Stimulated activated CD8-positive, alpha-beta memory T cell treated with anti-CD3 and anti-CD28 coated beads, Interleukin-4, amount 100 ng/mL, for 48 hours (primary cell): Measurements from ENCODE around the gene NECTIN3.

Experiments used
- DNase-seq: peaks from one replicate; pipeline ENCODE4 v3.0.0-alpha.2; 2020

Gene NECTIN3, protein sequence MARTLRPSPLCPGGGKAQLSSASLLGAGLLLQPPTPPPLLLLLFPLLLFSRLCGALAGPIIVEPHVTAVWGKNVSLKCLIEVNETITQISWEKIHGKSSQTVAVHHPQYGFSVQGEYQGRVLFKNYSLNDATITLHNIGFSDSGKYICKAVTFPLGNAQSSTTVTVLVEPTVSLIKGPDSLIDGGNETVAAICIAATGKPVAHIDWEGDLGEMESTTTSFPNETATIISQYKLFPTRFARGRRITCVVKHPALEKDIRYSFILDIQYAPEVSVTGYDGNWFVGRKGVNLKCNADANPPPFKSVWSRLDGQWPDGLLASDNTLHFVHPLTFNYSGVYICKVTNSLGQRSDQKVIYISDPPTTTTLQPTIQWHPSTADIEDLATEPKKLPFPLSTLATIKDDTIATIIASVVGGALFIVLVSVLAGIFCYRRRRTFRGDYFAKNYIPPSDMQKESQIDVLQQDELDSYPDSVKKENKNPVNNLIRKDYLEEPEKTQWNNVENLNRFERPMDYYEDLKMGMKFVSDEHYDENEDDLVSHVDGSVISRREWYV

DNA sequence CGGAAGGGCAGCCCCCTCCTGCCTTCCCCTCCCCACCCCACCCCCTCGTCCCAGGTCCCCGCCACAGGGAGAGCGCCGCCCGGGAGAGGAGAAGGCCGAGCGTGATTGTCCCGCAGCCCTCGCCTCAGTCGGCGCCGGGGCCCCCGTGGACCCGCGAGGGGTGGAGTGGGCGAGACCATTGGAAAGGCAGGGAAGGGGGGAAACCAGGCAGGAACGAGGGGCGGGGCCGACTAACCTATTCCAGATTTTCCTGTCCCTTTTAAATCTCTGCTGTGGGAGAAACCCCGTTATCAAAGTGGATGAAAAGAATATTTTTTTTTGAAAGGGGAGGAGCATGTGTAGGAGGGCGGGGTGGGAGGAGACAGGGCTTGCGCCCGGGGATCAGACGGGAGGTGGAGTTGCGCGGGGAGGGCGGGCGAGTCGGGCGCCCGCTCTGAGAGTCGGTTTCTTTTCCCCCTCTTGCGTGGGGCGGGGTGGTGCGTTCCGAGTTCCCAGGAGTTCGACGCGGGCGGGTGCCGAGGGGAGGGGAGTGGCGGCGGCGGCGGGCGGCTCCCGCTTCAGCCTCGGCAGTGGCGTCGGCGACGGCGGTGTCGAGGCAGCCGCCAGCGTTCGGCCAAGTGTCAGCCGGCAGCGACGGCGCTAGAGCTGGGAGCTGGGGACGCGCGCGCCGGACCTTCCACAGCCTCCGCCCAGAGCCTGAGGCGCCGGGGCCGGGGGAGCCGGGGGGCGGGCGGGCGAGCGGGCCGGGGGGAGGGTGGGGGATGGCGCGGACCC is at the start of gene NECTIN3:
TSS of gene NECTIN3 (plus strand) at position 560 of the 774 bp plus-strand sequence. CDS start at position 762, 202 bp downstream.
- DNase-seq = peak; percentile 83

- DNase-seq = no peak
Measured at GRCh38 chr3:111027868-111028267, 43.7 kb upstream of the NECTIN3 start.

DNA sequence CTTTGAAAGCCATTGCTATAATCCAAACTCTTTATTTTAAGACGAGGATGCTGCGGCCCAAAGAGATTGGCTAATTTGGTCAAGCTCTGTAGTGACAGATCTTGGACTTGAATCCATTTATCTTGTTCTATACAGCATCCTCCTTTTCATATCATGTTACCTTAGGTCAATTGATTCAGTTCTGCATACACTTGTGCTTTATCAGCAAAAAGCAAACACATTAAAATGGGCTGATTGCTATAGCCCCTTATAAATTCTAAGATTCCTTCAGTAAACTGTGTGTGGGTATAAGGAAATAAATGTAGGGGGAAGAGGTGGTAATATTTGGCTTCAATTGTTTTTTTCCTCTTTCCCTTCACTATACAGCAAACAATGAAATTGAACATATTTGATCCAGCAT is 40.1 kb upstream of the NECTIN3 start:
- no peak for DNase-seq

GRCh38 chr3:111032677-111033076 is 38.9 kb upstream of the NECTIN3 start:
- no peak for DNase-seq

DNA sequence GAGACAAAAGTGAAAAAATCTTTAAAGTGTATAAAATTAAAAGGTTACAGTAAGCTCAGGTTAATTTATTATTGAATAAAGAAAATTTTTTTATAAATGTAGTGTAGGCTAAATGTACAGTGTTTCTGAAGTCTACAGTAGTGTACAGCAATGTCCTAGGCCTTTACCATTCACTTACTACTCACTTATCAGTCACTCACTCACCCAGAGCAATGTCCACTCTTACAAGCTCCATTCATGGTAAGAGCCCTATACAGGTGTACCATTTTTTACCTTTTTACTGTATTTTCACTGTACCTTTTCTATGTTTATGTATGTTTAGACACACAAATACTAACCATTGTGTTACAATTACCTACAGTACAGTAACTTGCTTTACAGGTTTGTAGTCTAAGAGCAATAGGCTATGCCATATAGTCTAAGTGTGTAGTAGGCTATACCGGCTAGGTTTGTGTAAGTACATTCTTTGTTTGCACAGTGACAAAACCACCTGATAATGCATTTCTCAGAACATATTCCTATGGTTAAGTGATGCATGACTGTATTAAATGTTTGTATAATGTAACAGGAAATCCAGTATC is 38.1 kb upstream of the NECTIN3 start:
- no peak for DNase-seq

- DNase-seq = no peak
Measured at GRCh38 chr3:111035316-111035715, 36.3 kb upstream of the NECTIN3 start.

DNA sequence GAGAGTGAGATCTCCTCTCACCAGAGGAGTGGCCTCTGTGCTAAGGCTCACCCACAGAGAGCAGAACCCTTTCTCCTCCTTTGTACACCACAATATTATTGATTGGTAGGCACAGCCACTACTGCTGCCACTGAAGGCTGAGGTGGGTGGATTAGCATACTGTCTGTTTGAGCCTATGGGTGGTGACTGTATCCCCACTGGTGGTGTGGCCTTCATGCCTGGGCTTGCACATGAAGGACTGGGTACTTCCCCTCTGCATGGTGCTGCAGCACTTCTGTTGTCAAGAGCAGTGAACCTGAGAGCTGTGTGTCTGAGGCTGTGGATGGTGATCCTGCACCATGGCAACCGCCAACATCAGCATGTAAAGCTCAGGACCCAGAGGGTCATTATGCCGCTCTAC is 35.7 kb upstream of the NECTIN3 start:
- DNase-seq = no peak

DNA sequence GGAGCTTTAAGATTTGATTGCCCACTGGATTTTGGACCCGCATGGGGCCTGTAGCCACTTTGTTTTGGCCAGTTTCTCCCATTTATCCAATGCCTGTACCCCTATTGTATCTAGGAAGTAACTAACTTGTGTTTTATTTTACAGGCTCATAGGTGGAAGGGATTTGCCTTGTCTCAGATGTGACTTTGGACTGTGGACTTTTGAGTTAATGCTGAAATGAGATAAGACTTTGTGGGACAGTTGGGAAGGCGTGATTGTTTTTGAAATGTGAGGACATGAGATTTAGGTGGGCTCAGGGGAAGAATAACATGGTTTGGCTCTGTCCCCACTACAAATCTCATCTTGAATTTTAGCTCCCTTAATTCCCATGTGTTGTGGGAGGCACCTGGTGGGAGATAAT is 30.7 kb upstream of the NECTIN3 start:
- no peak for DNase-seq

DNA sequence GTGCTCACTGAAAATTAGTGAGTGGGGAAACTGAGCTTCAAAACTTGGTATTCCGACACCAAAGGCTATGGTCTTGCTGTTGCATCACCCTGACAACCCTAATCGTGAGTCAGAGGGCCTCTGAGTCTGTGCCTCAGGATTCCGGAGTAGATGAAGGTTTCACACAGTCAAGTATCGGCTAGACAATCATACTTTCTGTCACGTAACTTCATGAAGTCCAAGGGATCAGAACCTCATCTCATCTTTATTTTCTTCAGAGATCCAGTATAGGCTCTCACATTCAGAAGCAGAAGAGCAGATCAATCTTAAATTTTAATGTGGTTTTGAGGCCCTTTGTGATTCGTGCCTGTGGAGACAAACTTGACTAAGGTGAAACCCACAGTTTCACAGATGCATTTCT is 26.1 kb upstream of the NECTIN3 start:
- DNase-seq = no peak

DNA sequence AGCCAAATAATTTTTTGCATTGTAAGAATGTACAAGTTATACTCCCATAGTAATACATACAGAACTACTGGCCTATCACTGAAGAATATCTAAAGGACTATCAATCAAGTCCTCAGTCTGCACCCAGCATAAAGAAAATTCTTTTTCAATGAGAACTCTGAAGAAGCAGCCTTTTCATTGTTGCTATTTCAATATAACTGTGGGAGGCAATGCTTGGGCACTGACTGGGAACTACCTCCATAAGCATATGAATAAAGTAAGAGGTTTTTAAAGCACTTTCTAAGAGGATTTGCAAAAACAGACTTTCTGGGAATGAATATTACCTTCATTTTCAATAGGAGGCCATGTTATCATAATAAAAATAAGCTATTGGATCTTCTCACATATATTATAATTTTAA is 24.6 kb upstream of the NECTIN3 start:
- no peak for DNase-seq

GRCh38 chr3:111047812-111048435 is 23.7 kb upstream of the NECTIN3 start:
- DNase-seq = no peak

GRCh38 chr3:111051354-111051753 is 20.3 kb upstream of the NECTIN3 start:
- no peak for DNase-seq

DNA sequence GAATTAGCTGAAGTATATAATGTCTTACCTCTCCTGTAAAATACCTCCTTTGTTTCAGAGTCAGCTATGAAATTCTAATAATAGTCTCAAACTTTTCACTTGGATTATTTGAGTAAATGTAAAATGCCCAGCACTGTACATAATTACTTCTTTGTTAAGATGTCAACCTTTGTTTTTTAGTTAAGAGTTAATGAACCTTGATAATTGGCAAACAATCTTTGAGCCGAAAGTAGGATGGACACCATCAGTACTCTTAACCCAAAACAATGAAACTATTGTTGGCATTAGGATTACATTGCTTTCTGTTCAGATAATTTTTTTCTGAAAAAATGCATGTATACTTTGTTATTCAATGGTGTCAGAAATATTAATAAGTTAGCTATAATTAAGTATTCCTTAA is 3.0 kb upstream of the NECTIN3 start:
- no peak for DNase-seq

DNA sequence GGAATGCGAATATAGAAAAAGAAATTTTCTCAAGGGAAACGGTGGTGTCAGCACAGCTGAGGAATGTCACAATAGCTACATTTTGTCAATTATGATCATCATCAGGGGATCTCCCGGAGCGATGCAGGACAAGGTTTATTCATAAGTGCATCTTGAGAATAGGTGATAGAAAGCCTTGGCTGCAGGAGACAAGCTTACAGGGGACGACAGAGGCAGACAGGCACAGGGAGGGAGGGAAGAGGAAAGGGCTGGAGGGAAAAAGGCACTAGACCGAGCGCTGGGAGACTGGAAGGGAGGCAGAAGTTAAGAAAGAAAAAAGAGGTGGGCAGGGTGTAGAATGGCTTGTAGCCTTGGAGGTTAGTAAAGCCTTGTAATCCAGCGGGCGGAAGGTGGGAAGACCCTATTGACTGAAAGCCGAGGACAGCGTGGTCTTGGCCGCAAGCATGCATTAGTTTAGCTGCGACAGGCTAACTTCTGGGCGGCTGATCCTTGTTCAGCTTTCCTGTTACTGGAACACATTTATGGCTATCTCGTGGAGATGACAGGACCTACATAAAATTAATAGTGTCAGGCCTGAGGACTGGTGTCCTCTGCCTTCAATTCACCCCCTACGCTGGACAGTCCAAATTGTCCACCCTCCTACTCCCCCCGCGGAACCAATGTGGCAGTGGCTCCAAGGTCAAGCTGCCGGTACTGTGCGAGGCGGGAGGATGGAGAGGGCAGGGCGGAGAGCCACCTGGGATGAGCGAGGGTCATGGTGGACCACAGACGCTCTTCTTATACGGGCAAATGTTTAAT is 1.4 kb upstream of the NECTIN3 start:
- DNase-seq = peak; percentile 25

- no peak for DNase-seq
Measured at GRCh38 chr3:111070772-111071256, 802 bp upstream of the NECTIN3 start.

DNA sequence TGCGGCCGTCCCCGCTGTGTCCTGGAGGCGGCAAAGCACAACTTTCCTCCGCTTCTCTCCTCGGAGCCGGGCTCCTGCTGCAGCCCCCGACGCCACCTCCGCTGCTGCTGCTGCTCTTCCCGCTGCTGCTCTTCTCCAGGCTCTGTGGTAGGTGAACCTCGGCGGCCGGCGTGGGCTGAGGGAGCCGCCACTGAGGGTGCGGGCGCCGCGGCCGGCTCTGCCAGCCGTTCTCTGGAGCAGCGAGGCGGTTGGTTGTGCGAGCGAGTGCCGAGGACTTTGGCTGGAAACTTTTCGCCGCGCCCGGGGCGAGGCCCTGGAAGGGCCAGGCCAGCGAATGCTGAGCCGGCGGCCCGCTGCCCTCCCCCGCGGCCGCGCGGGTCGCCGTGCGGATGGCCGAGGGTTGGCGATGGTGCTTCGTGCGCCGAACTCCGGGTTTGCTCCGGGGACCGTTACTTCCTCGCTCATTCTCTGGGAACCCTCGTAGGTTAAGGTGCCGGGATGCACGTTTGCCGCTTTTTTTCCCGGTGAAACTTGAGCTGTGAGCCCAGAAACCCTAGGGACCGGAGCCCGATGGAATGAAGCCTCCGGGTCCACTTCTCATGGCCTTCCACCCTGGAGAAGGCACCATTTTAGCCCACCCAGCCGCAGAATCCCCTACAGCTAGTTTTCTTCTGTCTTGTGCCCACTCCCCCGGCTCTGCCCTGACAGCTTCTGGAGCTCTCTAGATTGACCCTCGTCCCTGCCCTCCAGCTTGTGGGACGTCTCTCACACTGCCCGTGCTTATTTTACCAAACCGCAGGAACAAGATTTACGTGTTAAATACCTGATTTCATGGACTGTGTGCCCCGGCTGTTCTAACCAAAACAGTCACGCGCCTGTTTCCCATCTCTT is 660 bp downstream of the NECTIN3 start:
- peak; percentile 39 for DNase-seq

- DNase-seq = no peak
Measured at GRCh38 chr3:111073218-111073617, 1.6 kb downstream of the NECTIN3 start.

GRCh38 chr3:111076732-111077131 is 5.1 kb downstream of the NECTIN3 start:
- DNase-seq = no peak

DNA sequence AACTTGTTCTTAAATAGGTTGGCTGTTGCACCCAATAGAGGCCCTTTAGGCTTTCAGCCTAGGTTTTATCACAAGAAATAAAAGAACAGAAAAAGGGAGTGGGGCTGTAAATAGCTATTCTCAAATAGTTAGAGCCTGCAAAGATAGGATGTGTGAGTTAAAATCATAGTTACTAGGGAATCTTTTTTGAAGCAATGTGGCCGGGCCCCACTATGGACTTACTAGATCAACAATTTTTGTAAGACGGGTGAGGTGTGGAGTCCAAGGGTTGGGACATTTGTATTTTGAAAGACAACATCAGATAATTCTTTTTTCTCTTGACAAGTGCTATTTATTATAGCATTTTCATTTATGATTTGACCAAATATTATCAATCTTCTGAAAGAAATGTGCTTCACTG is 5.8 kb downstream of the NECTIN3 start:
- DNase-seq = no peak

- DNase-seq = no peak
Measured at GRCh38 chr3:111080413-111080812, 8.8 kb downstream of the NECTIN3 start.

DNA sequence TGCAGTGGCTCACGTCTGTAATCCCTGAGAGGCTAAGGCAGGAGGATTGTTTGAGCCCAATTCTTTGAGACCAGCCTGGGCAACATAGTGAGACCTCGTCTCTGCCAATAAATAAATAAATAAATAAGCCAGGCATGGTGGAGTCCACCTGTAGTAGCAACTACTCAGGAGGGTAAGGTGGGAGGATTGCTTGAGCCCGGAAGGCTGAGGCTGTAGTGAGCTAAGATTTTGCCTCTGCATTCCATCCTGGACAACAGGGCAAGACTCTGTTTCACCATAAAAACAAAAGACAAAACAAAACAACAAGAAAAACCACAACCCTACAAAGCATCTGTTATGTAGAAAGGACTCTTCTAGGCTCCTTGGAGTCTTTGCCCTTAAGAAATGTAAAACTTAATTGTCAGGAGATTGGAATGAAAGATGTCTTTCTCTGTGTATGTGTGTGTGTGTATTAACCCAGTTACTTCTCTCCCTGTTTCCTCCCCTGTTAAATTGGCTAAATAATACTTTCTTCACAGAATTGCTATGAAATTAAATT is 9.5 kb downstream of the NECTIN3 start:
- no peak for DNase-seq
